SW 1271 (cell line): Measurements from ENCODE around the gene CUL1.

Source experiments
- DNase-seq, 2 experiments: peaks; one replicate each; lab custom pipeline; 2025; lab: John Stamatoyannopoulos, UW

CUL1 gene

GRCh38 chr7:148718431-148718830, 19.7 kb downstream of the CUL1 start:
- DNase-seq = no peak

- no peak for DNase-seq
Observed at GRCh38 chr7:148719753-148720152, 21.1 kb downstream of the CUL1 start.

GRCh38 chr7:148720472-148720871, 21.8 kb downstream of the CUL1 start:
- no peak for DNase-seq

- no peak for DNase-seq
Observed at GRCh38 chr7:148721390-148721789, 22.7 kb downstream of the CUL1 start.

GRCh38 chr7:148722340-148723165, 23.9 kb downstream of the CUL1 start:
- DNase-seq = no peak

- DNase-seq = no peak
Observed at GRCh38 chr7:148723166-148723559, 24.5 kb downstream of the CUL1 start.

GRCh38 chr7:148723846-148724245, 25.1 kb downstream of the CUL1 start:
- no peak for DNase-seq

- DNase-seq = no peak
Observed at GRCh38 chr7:148726385-148726784, 27.7 kb downstream of the CUL1 start.

- no peak for DNase-seq
Observed at GRCh38 chr7:148727501-148728278, 29.0 kb downstream of the CUL1 start.

GRCh38 chr7:148729984-148730733, 31.5 kb downstream of the CUL1 start:
- DNase-seq = no peak

- DNase-seq = no peak
Observed at GRCh38 chr7:148732862-148733261, 34.2 kb downstream of the CUL1 start.

GRCh38 chr7:148733496-148733895, 34.8 kb downstream of the CUL1 start:
- no peak for DNase-seq

GRCh38 chr7:148735141-148735540, 36.4 kb downstream of the CUL1 start:
- DNase-seq = no peak

- DNase-seq = no peak
Observed at GRCh38 chr7:148735967-148736366, 37.3 kb downstream of the CUL1 start.

- DNase-seq = no peak
Observed at GRCh38 chr7:148738737-148739535, 40.2 kb downstream of the CUL1 start.

- no peak for DNase-seq
Observed at GRCh38 chr7:148746135-148746534, 47.4 kb downstream of the CUL1 start.

GRCh38 chr7:148747274-148747673, 48.6 kb downstream of the CUL1 start:
- DNase-seq = no peak

GRCh38 chr7:148750442-148751355, 52.0 kb downstream of the CUL1 start:
- no peak for DNase-seq

- no peak for DNase-seq
Observed at GRCh38 chr7:148753224-148753623, 54.5 kb downstream of the CUL1 start.

GRCh38 chr7:148754912-148755311, 56.2 kb downstream of the CUL1 start:
- no peak for DNase-seq
